ENCODE data around the gene DUSP6. TPM values are rescaled to one million over a fixed set of nuclear protein-coding genes. Genes with fewer than 3 reads are reported as not detected.
A peak's percentile ranks its signal among the peaks of the same experiment; 100 is the strongest.

DUSP6 gene
- total and polyA plus RNA-seq, 2 of the 8 experiments (the other 6 are each of a cell fraction or from before 2014, with no cell fraction given): 99.3 to 179 TPM

GRCh38 chr12:89353188-89353822 lies 1.0 kb upstream of the DUSP6 start:
- no peak for FAIRE-seq
- peaks cover 0 to 36% of the 10 kb centered on the region in 2 experiments; a peak in 3 of 4 replicates for H3K79me2 ChIP-seq (ENCODE audit: control insufficient read depth in 1 of 2, insufficient read depth in 2 of 2, low read length in 2 of 2)
- peak; percentile 46 for TF ChIP-seq NRF1 (IDR thresholded peaks at IDR 0.05; ENCODE audit: low read depth, low read length)
- TF ChIP-seq TCF12 (IDR thresholded peaks at IDR 0.05; ENCODE audit: low read depth, low read length): no peak
- 0 out of 2 replicates have a peak, but pooled peaks have one; percentile 21 for TF ChIP-seq FOSL1 (IDR thresholded peaks at IDR 0.05; ENCODE audit: insufficient read depth, low read depth, low read length)
- no peak for TF ChIP-seq CTCF (IDR thresholded peaks at IDR 0.05; ENCODE audit: control extremely low read depth in 1 of 3, insufficient read depth in 1 of 3, low read depth in 1 of 3, low read length in 3 of 3)
- peak; percentile 8; the same call in 1 of the 2 replicates for TF ChIP-seq TAF1 (IDR thresholded peaks at IDR 0.05; ENCODE audit: low read depth, low read length)
- TF ChIP-seq SP2 (IDR thresholded peaks at IDR 0.05; ENCODE audit: low read length): no peak
- TF ChIP-seq SIX5 (IDR thresholded peaks at IDR 0.05; ENCODE audit: low read depth, low read length): no peak
- no peak for TF ChIP-seq CHD2 (IDR thresholded peaks at IDR 0.05; ENCODE audit: low read length)
- TF ChIP-seq HDAC6 (IDR thresholded peaks at IDR 0.05; ENCODE audit: low read depth, low read length): no peak

More at GRCh38 chr12:89353188-89353822, 1.0 kb upstream of the DUSP6 start:
- Histone ChIP-seq H3K9ac (replicated peaks in 1 of 4; ENCODE audit: extremely low read depth in 1 of 4, low read depth in 3 of 4, low read length in 3 of 4) (peak overlapping the region in 3 of 4 experiments; percentile 27 to 73 (median 55); a peak in 5 of 7 replicates), H4K91ac (replicated peaks; ENCODE audit: insufficient read length, low read length) (peak overlapping the region; percentile 84), H3K36me3 (ENCODE audit: control insufficient read depth in 2 of 4, insufficient read depth in 4 of 4, low read length in 3 of 4) (peaks cover 0 to 14% (median 2%) of the 10 kb centered on the region in 4 experiments; a peak in 3 of 8 replicates), H3K18ac (ENCODE audit: extremely low read depth, low read length) (0 out of 2 replicates have a peak overlapping the region, but pooled peaks have one; percentile 72), H2BK120ac (replicated peaks; ENCODE audit: low read depth, low read length) (no peak overlapping the region), H3K23me2 (ENCODE audit: low read depth, low read length) (peaks cover 31% of the 10 kb centered on the region), H4K8ac (ENCODE audit: extremely low read depth, insufficient read depth, low read length) (peak overlapping the region; percentile 96; the same call in 1 of the 2 replicates), H2BK12ac (ENCODE audit: low read depth, low read length) (peak overlapping the region; percentile 100), H4K20me1 (replicated peaks in 1 of 2; ENCODE audit: control insufficient read depth in 1 of 2, insufficient read depth in 2 of 2, low read length in 2 of 2) (peaks cover 9 to 15% of the 10 kb centered on the region in 2 experiments), H3K4me2 (ENCODE audit: insufficient read depth in 1 of 2, low read depth in 2 of 2, low read length in 2 of 2) (peak overlapping the region; percentile 89 to 98), H3K9me3 (ENCODE audit: insufficient read depth in 2 of 2, low read depth in 1 of 2, low read length in 1 of 2) (no peaks in the 10 kb centered on the region), H3K79me1 (ENCODE audit: low read depth, low read length) (no peaks in the 10 kb centered on the region; the same call in 1 of the 2 replicates), H3K56ac (replicated peaks; ENCODE audit: insufficient read length, low read depth, low read length) (peak overlapping the region; percentile 80), H2AK5ac (ENCODE audit: low read depth, low read length) (peak overlapping the region; percentile 96; the same call in 1 of the 2 replicates), H3K27ac (ENCODE audit: low read depth, low read length) (peak overlapping the region; percentile 82), H3K14ac (ENCODE audit: insufficient read length) (no peak overlapping the region), H2BK5ac (ENCODE audit: low read depth, low read length) (peak overlapping the region; percentile 99), H3K4me3 (ENCODE audit: extremely low read depth in 1 of 4, insufficient read depth in 2 of 4, low read depth in 3 of 4, low read length in 4 of 4) (peak overlapping the region; percentile 49 to 82 (median 60)), H4K5ac (ENCODE audit: insufficient read length, low read depth, low read length) (no peak overlapping the region), H3K23ac (ENCODE audit: insufficient read length) (no peak overlapping the region), H3K4ac (replicated peaks; ENCODE audit: insufficient read length, low read depth, low read length) (no peak overlapping the region), H3K27me3 (replicated peaks in 1 of 4; ENCODE audit: control insufficient read depth in 3 of 4, extremely low read depth in 1 of 4, insufficient read depth in 3 of 4, low read length in 3 of 4) (peaks cover 8 to 57% (median 31%) of the 10 kb centered on the region in 4 experiments), H2AFZ (ENCODE audit: low read length) (no peak overlapping the region), H3K4me1 (replicated peaks in 1 of 4; ENCODE audit: control insufficient read depth in 3 of 4, insufficient read depth in 4 of 4, low read length in 3 of 4) (peaks cover 19 to 29% (median 23%) of the 10 kb centered on the region in 4 experiments), H2BK20ac (ENCODE audit: low read length) (no peak overlapping the region), H2BK15ac (ENCODE audit: low read length) (no peak overlapping the region)
- DNase-seq (ENCODE audit: low read depth in 1 of 2, low spot score in 2 of 2): peak in 1 of 2 experiments; percentile 89
- ChIA-PET CTCF (ENCODE audit: partially characterized antibody) (interaction anchor here (0.6 to 3.1 kb wide), 6 partner anchors 98 to 336 kb away, joined by 3 to 28 read pairs (median 4); no protein-coding TSS in a partner anchor), POLR2A (ENCODE audit: partially characterized antibody) (interaction anchor here (0.6 to 4.8 kb wide), 36 partner anchors 8 to 356 kb away, joined by 3 to 41 read pairs (median 6); partner anchors contain the start of gene ATP2B1)
- WGBS, 2 experiments (ENCODE audit: extremely low coverage in 1 of 2, insufficient coverage in 1 of 2, insufficient read length in 1 of 2, insufficient replicate concordance in 2 of 2, low coverage in 1 of 2, low lambda C conversion rate in 2 of 2, missing lambda C conversion rate in 1 of 2): 1% methylated on average over 26 of the region's 49 CpGs; no CpG with 5 or more reads in 1 of the 2 experiments
